HG03280 (cell line): ENCODE data around the gene TMPRSS2.
A peak's percentile ranks its signal among the peaks of the same experiment; 100 is the strongest.

Source experiments
- ATAC-seq: cut with Tn5 transposase; IDR thresholded peaks from one replicate; pipeline ENCODE4 v1.9.1; 2021; ENCODE audit warnings: mild to moderate bottlenecking, moderate library complexity; ENCODE audit not compliant: unreplicated experiment

The TMPRSS2 gene

DNA sequence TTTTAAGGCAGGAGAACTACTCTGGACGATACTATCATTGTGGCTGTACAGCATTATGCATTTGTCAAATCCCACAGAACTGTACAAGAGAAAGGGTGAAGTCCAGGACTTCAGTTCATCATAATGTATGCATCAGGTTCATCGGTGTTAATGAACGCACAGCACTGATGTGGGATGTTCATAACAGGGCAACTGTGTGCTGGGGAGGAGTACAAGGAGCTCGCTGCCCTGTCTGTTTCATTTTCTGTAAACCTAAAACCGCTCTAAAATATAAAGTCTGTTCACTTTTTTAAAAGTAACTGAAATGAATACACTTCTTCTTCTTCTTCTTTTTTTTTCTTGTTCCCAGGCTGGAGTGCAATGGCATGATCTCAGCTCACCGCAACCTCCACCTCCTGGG lies 25.0 kb downstream of the TMPRSS2 start:
- no peak for ATAC-seq

DNA sequence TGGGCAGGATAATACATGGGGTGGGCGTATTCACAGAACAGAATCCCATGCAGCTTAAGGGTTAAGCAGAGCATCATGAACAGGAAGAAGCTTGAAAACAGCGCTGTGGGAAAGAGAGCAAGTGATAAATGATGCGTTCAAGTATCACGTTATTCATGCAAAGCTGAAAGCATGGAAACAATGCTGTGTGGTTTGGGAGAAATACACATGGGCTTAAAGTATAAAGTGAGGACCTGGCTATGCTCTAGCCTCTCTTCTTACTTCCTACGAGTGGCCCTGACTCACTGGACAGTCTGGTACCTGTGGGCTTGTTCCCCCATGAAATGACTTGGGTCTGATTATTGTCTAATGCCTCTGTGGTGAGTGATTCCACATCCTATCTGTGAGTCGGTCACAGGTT lies 25.7 kb downstream of the TMPRSS2 start:
- no peak for ATAC-seq

DNA sequence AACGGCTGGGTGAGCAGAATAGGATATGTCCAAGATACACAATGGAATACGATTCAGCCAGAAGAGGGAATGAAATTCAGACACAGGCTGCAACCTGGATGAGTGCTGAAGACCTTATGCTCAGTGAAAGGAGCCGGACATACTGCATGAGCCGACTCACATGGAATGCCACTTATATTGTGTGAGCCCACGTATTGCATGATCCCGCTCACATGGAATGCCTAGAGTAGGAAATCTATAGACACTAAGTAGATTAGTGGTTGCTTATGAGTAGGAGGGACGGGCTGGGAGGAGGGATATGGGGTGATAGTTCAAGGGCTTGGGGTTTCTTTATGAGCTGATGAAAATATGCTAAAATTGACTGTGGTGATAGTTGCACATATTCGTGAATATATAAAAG lies 26.8 kb downstream of the TMPRSS2 start:
- no peak for ATAC-seq

DNA sequence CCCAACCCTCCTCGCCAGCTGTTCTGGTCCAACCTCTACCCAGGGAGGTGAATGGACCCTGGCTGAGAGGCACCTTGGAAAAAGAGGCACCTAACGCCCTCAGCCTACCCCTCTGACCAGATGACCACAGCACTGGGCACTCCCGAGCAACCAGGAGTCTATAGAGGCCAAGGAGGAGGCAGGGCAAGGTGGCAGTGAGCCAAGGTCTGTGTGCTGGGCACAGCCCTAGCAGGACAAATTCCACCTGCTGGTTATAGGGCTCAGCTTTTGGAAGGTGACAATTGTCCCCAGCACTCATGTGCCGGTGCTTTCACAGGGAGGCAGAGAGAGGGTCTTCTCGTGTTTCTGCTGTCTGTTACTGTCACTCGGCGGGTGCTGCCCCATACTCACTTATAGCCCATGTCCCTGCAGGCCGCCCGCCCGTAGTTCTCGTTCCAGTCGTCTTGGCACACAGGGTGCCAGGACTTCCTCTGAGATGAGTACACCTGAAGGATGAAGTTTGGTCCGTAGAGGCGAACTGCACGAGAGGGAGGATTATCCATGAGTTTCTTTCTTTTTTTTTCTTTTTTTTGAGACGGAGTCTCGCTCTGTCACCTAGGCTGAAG lies 27.8 kb downstream of the TMPRSS2 start:
- ATAC-seq: no peak

DNA sequence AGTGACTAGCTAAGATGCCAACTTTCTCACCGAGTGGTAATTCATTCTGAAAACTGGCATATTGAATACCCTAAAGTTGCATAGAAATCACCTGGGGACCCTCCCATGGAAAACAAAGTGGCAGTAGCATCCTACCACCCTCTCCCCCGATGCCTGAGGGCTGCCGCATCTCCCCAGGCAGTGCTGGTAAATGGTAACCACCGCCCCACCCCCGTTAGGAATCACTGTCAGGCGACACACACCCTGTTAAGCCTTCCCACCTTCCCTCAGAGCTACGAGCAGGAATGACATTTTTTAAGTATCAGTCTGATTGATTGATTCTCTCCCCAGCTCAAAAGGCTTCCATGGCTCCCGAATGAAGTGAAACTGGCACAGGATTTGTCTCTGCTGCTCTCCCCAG lies 28.3 kb downstream of the TMPRSS2 start:
- ATAC-seq: no peak

DNA sequence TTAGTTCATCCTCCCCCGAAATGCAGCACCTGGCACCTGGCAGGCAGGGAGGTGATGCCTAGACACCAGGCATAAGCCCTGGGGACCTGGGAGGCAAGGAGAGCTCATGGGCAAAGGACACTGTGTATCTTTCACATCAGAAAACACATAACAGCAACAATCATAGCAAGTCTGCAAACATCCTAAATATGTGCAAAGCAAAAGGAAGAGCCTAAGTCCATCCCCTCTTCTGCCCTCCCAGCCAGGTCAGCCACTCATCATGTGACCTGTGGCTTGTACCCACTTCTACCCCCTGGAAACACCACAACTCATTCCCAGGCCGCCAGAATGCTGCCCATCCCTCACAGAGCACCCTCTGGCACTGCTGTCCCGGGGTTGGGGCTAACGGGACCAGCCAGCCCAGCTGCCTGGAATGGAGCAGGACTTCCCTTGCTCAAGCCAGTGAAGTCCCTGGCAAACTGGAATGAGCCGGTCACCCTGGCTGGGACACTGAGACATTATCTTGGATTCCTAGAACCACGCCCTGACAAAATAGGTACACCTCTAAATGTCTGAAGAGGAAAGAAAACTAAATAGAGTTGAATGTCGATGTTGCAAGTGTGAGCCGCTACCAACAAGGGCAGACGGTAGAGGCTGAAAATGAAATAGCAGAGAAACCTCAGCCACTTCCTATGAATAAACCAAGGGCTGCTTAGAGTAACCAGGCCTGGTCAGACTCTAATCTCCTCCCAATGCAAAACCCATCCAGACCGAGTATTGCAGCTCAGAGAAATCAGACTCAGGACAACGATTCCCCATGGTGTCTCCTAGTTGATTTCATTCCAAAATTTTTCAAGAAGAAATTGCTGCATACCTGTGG lies 29.4 kb downstream of the TMPRSS2 start:
- ATAC-seq: no peak

DNA sequence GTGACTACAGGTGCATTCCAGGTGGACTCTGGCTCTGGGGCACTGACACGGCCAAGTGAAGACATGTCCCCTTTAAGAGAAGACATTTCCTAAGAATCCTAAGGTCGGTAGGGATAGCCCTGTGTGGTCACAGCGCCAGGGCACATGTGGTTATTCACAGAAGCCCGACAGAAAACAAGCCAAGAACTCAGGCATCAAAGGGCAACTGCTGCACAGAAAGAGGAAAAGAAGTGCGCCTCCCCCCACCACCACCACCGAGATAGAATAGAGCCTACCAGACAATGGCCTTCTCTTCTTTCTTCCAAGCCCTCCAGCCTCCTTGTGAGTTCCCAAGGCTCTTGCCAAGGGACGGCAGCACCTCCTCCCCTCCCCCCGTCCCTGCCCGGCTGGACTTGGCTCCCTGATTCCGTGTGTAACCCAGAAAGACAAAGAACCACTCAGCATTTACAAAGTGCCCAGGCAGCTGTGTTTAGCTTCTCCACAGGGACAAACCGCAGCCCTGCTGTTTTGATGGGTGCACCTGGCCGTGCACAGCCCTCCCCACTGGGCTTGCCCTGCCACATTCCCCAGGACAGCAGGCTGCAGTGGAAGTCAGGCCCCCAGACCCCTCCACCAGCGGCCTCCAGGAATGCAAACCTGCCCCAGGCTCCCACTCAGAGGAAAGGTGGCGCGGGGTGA lies 30.2 kb downstream of the TMPRSS2 start:
- ATAC-seq: no peak

DNA sequence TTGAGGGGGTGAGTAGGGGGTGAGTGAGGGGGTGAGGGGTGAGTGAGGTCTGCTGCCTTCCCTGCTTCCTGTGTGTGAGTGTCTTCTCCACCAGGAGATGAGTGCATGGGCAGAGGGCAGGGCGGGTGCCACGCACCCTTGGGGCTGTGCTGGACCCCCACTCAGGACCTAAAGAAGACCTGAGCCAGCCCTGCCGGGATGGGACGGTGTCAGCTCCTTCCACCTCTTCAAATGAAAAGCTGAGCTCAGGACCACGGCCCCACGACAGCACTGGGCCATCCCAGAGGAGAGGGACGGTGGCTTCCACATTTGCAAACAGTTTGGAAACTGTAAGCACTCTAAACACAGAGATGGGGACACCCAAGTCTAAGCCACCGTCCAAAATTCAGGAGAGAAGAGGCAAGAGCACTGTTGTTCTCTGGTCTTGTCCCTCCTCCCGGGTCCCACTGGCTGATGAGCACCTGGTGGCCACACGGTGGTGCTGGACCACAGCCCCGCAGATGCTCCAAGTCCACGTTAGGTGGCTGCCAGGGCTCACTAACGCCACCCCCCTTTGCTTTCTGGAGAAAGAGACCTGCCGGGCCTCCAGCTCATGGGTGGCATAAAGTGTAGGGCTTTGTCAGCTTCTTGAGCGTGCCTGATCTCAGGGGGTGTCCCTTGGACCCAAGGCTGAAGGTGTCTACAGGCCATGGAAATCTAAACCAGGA lies 32.1 kb downstream of the TMPRSS2 start:
- ATAC-seq: no peak

DNA sequence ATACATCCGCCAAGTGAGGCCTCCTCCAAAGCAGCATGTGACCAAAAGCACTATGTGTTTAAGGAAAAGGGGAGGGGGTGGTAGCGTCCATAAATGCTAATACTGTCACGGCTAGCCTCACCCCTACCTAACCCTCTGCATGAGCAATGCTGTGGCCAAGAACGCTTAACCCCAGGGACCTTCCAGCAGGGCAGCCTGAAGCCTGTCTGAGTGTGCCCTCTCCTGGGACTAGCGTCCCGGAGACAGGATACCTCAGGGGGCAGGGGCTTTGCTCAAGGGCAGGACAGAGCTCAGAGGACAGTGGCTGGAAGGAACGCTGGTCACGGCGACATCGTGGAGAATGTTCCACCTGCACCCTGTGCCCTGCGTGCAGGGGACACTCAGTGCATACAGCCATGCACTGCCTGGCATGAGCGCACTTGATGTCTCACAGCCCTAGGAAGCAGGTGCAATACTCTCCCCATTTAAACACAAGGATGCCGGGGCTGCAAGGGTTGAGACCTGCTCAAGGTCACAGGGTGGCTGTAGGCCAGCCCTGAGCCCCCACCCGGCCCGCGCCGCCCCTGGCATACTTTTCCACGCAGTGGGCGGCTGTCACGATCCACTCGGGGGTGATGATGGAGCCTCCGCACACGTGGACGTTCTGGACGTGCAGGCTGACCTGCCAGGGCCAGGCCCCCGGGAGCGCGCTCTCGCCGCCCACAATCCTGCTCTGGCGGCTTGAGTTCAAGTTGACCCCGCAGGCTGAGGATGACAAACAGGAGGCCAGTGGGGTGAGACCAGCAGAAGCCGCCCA lies 35.0 kb downstream of the TMPRSS2 start:
- ATAC-seq: no peak

DNA sequence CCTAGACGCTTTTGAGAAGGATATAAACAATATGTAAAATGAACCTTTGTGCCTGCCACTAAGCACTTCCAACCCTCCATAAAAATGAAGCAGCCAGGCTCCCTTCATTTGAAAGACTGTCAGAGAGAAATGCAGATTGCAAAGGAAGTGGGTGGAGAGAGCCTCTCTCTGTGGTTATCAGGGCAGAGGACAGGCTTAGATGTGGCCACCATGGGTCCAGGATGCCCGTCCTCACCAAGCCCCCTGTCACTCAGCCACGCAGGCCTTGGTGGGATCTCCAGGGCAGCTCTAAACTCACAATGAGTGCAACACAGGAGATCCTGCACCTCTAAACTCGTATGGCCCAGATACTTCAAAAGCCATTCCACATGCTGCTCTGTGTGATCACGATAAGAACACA lies 37.9 kb downstream of the TMPRSS2 start:
- ATAC-seq: no peak

DNA sequence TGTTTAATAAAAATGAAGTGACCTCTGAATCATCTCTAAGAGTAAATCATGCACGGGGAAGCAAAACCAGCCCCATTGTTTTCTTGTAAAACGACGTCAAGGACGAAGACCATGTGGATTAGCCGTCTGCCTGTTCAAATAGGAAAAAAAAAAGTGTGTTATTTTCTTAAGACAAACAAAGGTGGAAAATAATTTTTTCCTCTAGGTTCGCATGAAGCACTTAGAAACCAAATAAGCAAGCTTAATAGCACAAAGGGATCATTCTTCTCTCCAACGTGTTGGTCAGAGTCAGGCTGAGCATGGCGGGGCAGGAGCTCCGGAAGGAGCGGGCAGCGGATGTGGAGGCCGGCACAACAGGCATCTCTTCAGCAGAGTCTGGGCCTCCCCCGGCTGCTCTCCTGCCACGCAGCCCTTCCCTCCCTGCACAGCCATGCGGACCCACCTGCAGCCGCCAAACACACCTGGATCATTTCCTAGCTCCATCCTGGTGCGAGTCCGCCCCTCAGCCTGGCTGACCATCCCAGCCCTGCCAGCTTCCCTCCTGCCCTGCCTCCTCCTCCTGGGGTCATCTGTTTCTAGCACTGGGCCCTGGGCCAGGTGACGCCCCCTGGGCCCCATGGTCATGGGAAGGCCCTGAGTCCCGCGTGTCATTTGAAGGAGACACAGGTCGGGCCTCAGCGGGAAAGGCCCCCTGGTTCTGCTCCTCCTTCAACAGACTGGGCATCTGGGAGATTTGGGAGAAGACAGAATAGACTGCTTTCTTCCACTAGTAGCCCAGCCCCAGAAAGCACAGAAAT lies 41.7 kb downstream of the TMPRSS2 start:
- no peak for ATAC-seq

DNA sequence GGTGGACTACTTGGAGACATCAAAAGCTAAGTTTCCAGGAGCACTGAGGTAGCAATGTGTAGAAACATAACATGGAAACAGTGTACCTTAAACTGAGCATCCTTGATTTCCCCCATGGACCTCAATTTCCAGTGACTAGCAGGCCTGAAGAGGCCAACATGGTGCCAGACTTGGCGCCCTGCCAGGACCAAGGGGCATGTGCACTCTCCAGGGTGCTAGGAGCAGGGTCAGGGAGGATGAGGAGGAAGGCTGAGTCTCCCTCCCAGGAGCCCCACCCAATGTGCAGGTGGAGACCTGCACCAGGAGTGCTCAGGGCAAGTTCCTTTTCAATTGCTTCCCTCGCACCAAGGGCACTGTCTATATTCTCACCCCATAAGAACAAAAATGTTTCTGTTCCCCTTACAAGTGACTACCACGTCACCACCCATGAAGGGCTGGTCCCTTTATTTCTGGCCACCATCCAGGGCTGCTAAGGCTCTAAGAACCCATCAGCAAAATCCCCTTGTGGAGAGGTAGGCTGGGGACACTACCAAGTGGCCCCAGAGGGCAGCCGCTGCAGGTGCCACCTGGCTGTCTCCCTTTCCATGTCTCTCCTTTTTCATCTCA lies 42.7 kb downstream of the TMPRSS2 start:
- ATAC-seq: no peak

DNA sequence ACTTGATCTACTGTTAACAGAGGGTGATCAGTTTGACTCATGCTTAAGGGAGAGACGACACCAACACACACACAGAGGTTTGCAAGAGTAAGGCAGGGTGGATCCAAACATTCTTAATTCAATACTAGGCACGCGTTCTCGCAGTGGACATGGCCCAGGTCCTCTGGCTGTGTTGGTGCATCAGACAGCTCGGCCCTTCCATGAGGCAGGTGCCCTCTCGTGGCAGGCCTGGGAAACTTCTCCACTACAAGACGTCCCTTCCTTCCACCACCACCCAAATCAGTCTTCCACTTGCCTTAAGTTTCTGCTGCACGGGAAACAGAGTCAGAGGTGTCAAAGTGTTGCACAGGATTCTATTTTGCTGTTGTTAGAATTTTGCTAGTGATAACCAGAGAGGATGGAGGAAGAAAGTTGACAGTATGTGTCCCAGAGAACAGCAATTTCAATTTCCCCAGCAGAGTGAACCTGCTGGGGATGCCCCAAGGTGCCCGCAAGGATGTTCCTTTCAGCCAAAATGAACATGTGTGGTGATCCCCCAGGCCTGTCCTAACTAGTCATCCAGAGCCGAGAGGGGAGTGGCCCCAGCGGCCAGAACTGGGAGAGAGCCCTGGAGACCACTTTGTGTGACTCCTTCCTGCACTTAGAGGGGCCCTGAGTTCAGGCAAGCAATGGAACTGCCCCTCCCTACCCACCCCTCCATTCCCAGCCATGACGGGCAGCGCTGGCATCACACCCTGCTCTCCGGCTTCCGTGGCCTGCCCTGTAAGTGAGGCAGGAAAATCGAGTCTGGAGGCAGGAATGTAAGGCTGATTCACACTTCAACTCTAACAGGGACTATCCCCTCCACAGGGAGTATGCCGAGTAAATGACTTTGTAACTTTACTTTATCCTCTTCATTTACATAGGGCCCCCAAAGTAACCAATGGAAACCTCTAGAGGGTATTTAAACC lies 47.1 kb downstream of the TMPRSS2 start:
- ATAC-seq: peak; percentile 66

DNA sequence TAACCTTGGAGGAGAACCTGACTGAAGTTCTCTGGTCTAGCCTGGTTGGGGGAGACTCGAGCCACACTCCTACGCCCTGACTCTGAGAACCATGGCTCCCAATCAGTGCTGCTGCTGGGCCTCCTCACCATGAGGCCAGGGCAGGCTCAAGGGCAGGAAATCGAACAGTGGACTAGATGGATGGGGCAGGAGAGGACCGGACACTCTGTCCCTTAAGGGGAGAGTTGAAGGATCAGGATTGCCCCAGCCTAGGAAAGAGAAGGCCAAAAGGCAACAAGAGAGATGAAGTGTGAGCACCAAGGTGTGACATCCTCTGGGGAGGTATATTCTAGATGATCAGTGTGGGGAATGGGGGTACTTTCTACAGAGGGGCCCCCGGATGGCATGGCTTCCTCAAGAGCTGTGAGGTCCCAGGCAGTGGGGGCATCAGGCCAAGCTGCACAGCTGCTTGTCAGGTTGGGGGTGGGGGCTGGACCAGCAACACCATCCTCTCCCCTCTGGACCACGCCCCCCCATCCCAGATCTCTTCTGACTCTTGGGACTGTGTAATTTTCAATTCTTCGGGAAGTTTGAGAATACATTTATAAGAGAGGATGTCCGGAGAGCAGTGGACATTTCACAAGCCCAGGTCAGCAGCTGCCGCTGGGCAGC lies 47.9 kb downstream of the TMPRSS2 start:
- ATAC-seq: no peak

DNA sequence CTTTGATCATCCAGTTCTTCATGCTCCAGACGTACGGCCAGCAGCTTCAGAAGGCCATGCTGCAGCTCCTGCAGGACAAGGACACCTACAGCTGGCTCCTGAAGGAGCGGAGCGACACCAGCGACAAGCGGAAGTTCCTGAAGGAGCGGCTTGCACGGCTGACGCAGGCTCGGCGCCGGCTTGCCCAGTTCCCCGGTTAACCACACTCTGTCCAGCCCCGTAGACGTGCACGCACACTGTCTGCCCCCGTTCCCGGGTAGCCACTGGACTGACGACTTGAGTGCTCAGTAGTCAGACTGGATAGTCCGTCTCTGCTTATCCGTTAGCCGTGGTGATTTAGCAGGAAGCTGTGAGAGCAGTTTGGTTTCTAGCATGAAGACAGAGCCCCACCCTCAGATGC lies 49.4 kb downstream of the TMPRSS2 start:
- no peak for ATAC-seq

DNA sequence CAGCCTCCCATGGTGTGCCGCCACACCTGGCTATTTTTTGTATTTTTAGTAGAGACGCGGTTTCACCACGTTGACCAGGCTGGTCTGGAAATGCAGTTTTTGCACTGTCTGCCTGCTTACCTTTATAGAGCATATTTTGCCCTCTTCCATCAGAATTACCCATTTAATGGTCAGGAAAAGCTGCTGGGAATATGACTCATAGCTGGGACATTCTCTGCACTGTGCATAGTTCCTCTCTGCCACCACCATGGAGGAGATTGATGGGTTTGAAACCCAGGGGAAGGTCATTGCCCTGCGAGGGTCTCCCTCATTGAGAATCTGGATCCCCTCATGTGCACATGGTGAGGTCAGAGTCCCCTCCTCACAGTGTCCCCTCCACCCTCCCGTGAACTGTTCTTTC lies 49.8 kb downstream of the TMPRSS2 start:
- no peak for ATAC-seq

DNA sequence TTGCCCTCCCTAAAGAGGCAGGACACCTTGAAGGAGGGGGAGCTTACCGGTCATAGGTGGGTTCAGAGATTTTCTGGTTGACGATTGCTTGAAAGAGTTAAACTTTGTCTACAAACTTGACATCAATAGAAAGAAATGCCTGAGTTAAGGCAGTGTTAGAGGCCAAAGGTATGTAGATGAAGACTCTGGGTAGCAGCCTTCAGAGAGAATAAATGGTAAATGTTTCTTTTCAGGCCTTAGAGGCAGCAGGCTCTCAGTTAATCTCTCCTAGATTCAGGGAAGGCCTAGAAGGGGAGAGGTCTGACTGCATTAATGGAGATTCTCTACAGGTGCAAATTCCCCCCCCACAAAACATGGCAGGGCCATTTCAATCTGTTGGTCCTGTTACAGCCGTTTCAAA lies 54.2 kb downstream of the TMPRSS2 start:
- ATAC-seq: no peak

DNA sequence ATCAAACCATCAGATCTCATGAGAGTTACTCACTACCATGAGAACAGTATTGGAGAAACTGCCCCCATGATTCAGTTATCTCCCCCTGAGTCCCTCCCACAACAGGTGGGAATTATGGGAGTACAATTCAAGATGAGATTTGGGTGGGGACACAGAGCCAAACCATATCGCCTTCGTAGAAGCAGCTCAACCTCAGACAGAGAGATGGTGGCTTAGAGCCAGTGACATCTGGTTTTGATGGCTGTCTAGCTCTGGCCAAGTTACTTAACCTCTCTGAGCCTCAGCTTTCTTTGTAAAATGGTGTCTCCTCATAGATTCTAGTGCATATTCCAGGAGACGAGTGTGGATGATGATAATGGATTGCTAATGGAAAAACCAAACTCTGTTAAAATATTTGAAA lies 54.8 kb downstream of the TMPRSS2 start:
- ATAC-seq: no peak
